DND-41 (cell line): Measurements from ENCODE around the gene CPSF4.

Source experiments
- ATAC-seq: fragments of 200-7000 bp; cut with Tn5 transposase; 3 replicates; pipeline ENCODE4 v1.9.1; 2021; ENCODE audit warnings: low read depth; ENCODE audit not compliant: insufficient read depth
- DNase-seq: peaks from one replicate; pipeline ENCODE4 v3.0.0-alpha.2; 2020
- H2AFZ ChIP-seq: 2 replicates; pipeline ENCODE4 v1.6.0; 2012; ENCODE audit warnings: low read depth, low read length
- H3K27ac ChIP-seq: 2 replicates; pipeline ENCODE4 v1.5.1; 2012; ENCODE audit warnings: low read length, inconsistent platforms
- H3K27me3 ChIP-seq: fragments of 200-600 bp; sonication (generic); 2 replicates; pipeline ENCODE4 v1.6.0; 2012; ENCODE audit warnings: low read length, mild to moderate bottlenecking, inconsistent platforms; ENCODE audit not compliant: insufficient read depth, poor library complexity
- H3K36me3 ChIP-seq: 2 replicates; pipeline ENCODE4 v1.5.1; 2012; ENCODE audit warnings: low read length, inconsistent platforms; ENCODE audit not compliant: insufficient read depth
- H3K4me1 ChIP-seq: 2 replicates; pipeline ENCODE4 v1.5.1; 2012; ENCODE audit warnings: mild to moderate bottlenecking, low read length; ENCODE audit not compliant: insufficient read depth
- H3K4me2 ChIP-seq: 2 replicates; pipeline ENCODE4 v1.6.0; 2012; ENCODE audit warnings: mild to moderate bottlenecking, moderate library complexity, low read length, inconsistent platforms; ENCODE audit not compliant: insufficient read depth
- H3K4me3 ChIP-seq, 2 experiments: fragments of 200-600 bp in 1 of 2; shearing (Covaris generic) in 1 of 2; 2 replicates each; pipeline ENCODE4 v1.5.1; 2012 to 2016; ENCODE audit warnings: inconsistent platforms in 2 of 2, low read length in 2 of 2, mild to moderate bottlenecking in 2 of 2, low read depth in 1 of 2, moderate library complexity in 1 of 2
- H3K79me2 ChIP-seq: 2 replicates; pipeline ENCODE4 v1.6.0; 2012; ENCODE audit warnings: low read length, inconsistent platforms; ENCODE audit not compliant: insufficient read depth
- H3K9ac ChIP-seq: 2 replicates; pipeline ENCODE4 v1.6.0; 2012; ENCODE audit warnings: low read depth, mild to moderate bottlenecking, inconsistent platforms, low read length, moderate library complexity
- H3K9me3 ChIP-seq: 2 replicates; pipeline ENCODE4 v1.5.1; 2012; ENCODE audit warnings: low read length, moderate library complexity, mild to moderate bottlenecking, inconsistent platforms; ENCODE audit not compliant: insufficient read depth, severe bottlenecking
- H4K20me1 ChIP-seq: 2 replicates; pipeline ENCODE4 v1.6.0; 2012; ENCODE audit warnings: low read length; ENCODE audit not compliant: insufficient read depth
- CTCF ChIP-seq: IDR thresholded peaks from 2 replicates; pipeline ENCODE4 v1.5.1; 2012; ENCODE audit warnings: borderline replicate concordance, low read length, moderate library complexity, mild to moderate bottlenecking; ENCODE audit not compliant: poor library complexity, severe bottlenecking; ENCODE audit errors: extremely low read depth
- EZH2 ChIP-seq: IDR thresholded peaks from 3 replicates; pipeline ENCODE4 v1.6.1; 2012; ENCODE audit warnings: borderline replicate concordance, low read depth, mild to moderate bottlenecking, moderate library complexity, low read length, inconsistent platforms; ENCODE audit not compliant: severe bottlenecking

Gene CPSF4

DNA sequence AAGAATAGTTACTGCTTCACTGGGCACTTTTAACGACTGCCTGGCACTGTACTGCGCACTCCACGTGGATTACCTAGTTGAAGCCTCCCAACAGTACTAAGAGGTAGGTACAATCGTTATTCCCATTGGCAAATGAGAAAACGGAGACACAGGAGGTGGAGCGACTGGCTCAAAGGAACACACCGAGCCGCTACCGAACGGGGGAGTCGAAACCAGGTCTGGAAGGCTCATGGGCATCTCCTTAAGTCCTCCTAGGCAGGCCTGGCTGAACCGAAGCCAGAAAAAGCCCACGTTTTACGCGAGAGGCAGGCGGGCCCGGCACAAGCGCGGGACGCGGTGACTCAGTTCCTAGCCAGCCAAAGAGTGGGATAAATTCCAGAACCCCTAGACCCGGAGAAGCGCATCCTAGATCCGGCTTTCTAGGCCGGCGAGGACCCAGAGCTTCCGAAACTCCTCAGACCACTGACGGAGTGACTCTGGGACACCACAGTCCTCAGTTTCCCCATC, 30.8 kb upstream of the CPSF4 start:
- Histone ChIP-seq H3K4me2 (peak overlapping the region; percentile 73), H3K4me3 (peak overlapping the region; percentile 58 to 86), H2AFZ (peak overlapping the region; percentile 96), H4K20me1 (peaks cover 47% of the 10 kb centered on the region), H3K36me3 (peaks cover 68% of the 10 kb centered on the region), H3K79me2 (peaks cover 95% of the 10 kb centered on the region), H3K27me3 (no peaks in the 10 kb centered on the region), H3K4me1 (peaks cover 56% of the 10 kb centered on the region), H3K9ac (peak overlapping the region; percentile 90), H3K9me3 (no peaks in the 10 kb centered on the region), H3K27ac (peak overlapping the region; percentile 99)
- TF ChIP-seq CTCF (no peak), EZH2 (no peak)
- DNase-seq (peak; percentile 42), ATAC-seq (peak; percentile 20)

GRCh38 chr7:99408379-99409191, 30.2 kb upstream of the CPSF4 start, which contains the start of the genes BUD31 and PDAP1:
Gene BUD31 (plus strand): TSS chr7:99408969. CDS start chr7:99411093, 2,124 bp downstream.
Gene PDAP1 (minus strand): TSS chr7:99408597. CDS start chr7:99408548, 49 bp downstream.
- TF ChIP-seq CTCF: no peak
- TF ChIP-seq EZH2: no peak
- Histone ChIP-seq H3K36me3 (peaks cover 68% of the 10 kb centered on the region), H3K4me1 (peaks cover 54% of the 10 kb centered on the region), H2AFZ (peak within 1 kb of the TSS; percentile 96), H3K79me2 (peaks cover 95% of the 10 kb centered on the region), H3K4me2 (peak within 1 kb of the TSS; percentile 73), H3K9me3 (no peaks in the 10 kb centered on the region), H3K27ac (peak within 1 kb of the TSS; percentile 99), H3K27me3 (no peaks in the 10 kb centered on the region), H4K20me1 (peaks cover 45% of the 10 kb centered on the region), H3K4me3 (peak within 1 kb of the TSS; percentile 58 to 86), H3K9ac (peak within 1 kb of the TSS; percentile 90)
- ATAC-seq: peak; percentile 85
- peak; percentile 95 for DNase-seq

- Histone ChIP-seq H3K9me3 (no peaks in the 10 kb centered on the region), H3K27ac (peak overlapping the region; percentile 99), H4K20me1 (peaks cover 39% of the 10 kb centered on the region), H3K27me3 (no peaks in the 10 kb centered on the region), H3K4me1 (peaks cover 53% of the 10 kb centered on the region), H3K4me3 (peak overlapping the region; percentile 58 to 86), H3K79me2 (peaks cover 89% of the 10 kb centered on the region), H2AFZ (peak overlapping the region; percentile 86), H3K9ac (peak overlapping the region; percentile 90), H3K4me2 (peak overlapping the region; percentile 73), H3K36me3 (peaks cover 68% of the 10 kb centered on the region)
- ATAC-seq (no peak), DNase-seq (no peak)
- TF ChIP-seq EZH2 (no peak), CTCF (no peak)
These were observed 29.6 kb upstream of the CPSF4 start for GRCh38 chr7:99409192-99409572.
